Activated CD4-positive, alpha-beta T cell treated with anti-CD3 and anti-CD28 coated beads for 1 hour (primary cell): ENCODE data around the gene PDSS2.
"Not testable (repeated sequence)": the region's sequence is repeated elsewhere in the genome, so short reads cannot be mapped to it uniquely, and the experiment has no call there.

ENCODE experiments used
- DNase-seq: peaks from one replicate; pipeline ENCODE4 v3.0.0-alpha.2; 2020

The PDSS2 gene

DNA sequence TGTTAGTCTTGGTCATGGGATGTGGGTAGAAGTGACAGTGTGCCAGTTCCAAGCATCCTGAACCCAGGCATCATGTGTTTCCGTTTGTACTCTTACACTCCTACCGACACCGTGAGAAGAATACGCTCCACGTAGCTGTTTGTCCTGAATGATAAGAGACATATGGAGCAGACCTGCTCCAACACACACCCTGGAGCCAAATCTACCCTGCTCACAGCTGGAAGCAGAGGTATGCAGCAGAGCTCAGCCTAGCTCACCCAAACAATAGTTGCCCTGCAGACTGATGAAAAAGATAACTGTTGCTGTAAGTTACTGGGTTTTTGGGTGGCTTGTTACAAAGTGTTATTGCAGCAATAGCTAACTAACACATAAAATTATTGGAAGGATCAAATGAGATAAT, 14.3 kb upstream of the PDSS2 start:
- DNase-seq = no peak

DNA sequence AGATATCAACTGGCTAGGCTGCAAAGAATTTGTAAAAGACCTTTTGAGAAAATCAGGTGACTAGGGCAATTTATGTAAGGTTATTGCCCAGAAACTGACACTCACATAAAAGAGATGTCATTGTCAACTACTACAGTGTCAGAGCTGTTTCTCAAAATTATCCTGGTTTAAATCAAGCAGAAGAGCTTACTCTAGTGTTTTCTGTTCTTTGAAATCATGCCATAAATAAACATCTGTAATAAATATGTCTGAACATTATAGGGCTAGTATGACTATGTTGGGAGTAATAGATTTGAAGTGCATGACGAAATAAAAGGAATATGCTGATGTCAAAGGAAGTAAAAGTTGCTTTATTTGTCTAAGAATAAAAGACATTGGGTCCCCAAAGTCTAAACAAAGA, 11.0 kb upstream of the PDSS2 start:
- no peak for DNase-seq

DNA sequence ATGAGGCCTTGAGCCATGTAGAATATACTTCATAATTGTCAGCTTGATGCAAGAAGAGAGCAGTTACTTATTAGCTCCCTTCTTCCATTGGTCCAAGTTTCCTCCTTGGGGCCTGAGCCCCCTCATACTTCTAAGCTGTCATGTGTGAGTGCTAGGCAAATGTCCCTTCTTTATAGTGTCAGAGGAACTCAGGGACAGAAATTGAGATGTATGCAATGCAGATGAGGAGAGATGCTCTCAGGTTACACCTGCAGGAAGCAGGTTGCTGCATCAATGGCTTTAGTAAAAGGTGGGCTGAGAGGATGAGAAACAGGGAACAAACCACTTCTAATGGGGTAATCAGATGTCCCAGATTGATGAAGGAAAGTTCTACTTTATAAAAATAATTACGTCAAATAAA, 6.7 kb upstream of the PDSS2 start:
- DNase-seq = no peak

DNA sequence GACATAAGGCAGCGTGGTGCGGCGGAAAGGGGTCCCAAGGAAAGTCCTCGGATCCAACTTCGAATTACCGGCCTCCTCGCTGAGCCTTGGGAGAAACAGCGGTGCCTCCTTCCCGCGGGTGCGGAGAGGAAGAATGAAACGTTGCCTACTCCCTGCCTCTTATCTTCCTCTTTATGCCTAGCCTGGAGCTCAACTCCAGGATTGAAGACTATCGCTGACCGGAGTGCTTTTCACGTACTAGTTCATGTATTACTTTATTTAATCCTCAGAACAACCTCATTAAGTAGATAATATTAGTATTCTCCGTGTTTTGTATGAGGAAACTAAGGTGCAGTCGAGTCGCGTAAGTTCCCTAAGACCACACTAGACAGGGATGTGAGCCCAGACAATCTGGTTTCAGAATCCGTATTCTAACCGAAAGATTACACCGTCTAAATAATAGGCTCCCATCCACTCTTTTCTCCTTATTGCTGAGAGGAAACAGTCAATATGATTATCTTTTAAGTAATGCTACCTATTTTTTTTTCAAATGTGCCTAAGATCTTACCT, 793 bp upstream of the PDSS2 start:
- DNase-seq = no peak

DNA sequence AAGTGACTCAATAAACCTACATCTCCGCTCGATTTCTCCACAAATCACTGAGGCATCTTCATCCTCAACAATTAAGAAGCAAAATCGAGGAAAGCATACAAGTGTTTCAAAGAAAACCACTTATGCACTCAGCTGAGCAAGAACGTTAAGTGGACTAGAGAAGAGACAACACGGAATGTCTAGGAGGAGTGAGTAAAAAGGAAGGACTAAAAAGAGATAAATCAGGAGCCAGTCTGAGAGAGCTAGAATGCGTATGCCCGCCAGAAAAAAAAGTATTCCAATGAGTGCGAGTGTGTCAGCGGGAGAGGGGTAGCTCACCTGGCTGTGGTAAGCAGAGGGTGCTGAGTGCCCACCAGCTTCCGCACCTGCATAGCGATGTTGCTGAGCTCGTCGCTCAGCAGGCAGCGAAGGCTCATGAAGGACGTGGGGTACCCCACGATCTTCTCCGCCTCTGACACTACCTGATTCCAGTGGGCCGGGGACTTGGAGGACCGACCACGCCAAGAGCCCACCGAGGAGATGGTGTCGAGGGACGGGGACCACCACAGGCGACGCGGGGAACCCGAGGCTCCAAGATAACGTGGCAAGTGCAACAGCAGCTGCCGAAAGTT, 587 bp downstream of the PDSS2 start:
- DNase-seq = peak; percentile 8

DNA sequence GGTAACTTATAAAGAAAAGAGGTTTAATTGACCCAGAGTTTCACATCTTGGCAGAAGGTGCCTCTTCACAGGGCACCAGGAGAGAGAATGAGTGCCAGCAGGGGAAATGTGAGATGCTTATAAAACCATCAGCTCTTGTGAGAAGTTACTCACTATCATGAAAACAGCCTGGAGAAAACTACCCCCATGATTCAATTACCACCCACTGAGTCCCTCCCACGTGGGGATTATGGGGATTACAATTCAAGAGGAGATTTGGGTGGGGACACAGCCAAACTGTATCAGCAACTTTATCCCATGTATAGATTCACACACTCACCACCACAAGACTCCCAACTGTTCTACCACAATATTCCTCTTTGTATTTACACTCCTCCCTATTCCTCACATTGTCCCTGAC, 10.6 kb downstream of the PDSS2 start:
- no peak for DNase-seq

DNA sequence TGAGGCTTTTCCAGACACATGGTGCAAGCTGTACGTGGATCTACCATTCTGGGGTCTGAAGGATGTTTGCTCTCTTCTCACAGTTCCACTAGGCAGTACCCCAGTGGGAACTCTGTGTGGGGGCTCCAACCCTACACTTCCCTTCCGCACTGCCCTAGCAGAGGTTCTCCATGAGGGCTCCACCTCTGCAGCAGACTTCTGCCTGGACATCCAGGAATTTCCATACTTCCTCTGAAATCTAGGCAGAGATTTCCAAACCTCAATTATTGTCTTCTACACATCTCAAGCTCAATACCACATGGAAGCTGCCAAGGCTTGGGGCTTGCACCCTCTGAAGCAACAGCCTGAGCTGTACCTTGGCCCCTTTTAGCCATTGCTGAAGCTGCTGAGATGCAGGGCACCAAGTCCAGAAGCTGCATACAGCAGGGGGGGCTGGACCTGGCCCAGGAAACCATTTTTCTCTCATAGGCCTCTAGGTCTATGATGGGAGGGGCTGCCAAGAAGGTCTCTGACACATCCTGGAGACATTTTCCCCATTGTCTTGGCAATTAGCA, 11.6 kb downstream of the PDSS2 start:
- no peak for DNase-seq

DNA sequence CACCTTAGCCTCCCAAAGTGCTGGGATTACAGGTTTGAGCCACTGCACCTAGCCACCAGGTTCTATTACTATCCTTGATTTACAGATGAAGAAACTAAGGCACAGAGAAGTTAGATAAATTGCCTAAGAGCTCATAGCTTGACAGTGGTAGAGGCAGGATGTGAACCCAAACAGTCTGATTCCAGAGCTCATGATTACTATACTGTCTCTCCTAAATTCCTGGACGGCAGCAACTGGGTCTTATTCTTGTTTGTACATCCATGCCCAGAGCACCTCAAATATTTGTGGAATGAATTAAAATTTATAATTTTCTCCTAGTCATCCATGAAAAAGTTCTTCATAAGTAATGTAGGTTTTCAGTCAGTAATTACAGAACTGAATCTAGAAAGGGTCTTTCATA, 15.1 kb downstream of the PDSS2 start:
- DNase-seq = no peak

DNA sequence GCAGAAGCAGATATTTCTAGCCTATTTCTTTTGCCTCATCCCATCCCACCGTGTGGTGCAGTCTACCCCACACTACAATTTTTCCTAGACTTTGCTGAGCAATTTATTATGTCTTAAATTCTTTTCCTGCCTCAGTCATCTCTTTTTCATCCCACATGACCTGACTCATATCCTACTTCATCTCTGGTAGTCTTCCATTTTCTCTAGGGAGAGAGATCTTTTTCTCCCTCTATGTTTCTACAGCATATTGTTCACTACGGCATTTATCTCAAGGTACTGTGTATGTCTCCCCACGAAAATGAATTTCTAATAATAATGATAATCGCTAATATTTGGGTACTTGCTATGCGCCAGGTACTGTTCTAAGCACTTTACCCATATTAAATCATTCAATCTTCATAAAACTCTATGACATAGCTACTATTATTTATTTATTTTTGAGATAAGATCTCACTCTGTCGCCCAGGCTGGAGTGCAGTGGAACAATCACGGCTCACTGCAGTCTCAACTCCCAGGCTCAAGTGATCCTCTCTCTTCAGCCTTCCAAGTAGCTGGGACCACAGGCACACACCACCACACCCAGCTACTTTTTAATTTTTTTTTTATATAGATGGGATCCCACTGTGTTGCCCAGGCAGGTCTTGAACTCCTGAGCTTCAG, 15.6 kb downstream of the PDSS2 start:
- DNase-seq = no peak

DNA sequence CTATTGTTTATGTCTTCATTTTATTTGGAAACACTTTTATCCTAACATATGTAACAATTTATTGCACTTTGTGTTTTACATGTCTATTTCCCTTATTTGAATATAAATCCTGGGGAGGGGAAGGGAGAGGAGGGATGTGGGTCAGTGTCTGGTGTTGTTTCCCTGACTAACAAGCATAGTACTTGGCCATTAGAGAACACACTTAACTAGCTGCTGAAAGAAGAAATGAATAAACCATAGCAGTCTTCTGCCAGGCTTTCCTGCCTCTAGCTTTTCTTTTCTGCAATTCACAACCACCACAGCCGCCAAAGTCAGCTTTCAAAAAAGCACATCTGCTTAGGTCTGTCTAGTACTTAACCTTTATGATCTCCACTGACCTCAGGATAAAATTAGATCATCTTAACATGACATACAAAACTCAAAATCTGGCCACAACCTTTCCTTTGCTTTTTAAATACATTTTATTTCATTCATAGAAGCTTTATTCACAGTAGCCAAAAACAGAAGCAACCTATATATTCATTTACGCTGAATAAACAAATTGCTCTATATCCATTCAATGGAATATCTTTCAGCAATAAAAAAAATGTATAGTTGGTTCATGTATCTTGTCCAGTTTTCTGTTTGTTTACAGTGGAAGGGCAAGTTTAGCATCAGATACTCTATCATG, 16.3 kb downstream of the PDSS2 start:
- DNase-seq = no peak

DNA sequence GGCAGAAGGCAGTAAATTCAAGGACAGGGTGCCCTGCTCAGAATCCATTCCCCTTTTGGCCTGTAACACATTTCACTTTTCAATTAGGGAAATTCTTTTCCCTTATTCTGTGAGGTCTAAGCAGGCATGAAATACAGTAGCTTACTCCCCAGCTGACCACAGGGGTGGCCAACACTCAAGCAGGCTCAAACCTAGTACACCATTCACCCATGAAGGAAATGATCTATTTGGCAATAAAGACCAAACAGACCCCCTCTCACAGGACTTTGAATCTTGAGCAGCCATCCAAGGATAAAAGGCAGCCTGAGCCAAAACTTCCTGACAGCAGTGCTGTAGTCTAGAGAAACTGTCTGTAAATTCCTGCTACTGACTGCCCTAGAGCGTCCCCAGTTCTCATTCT, 17.7 kb downstream of the PDSS2 start:
- DNase-seq = no peak

DNA sequence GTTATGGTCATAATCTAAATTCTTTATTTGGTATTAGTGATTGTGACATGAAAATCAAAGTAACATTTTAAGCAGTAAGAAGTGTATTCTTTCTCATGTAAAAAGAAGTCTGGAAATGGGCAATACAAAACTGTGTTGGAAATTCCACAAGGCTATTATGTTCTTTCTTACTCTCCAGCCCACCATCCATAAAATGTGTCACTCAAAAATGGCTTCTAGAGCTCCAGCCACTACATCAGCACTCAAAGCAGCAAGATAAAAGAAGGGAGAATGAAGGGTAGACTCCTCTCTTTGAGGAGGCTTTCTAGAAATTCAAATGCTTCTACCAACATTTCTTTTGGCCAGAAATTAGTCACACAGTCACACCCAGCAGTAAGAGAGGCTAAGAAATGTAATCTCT, 18.4 kb downstream of the PDSS2 start:
- DNase-seq = no peak

DNA sequence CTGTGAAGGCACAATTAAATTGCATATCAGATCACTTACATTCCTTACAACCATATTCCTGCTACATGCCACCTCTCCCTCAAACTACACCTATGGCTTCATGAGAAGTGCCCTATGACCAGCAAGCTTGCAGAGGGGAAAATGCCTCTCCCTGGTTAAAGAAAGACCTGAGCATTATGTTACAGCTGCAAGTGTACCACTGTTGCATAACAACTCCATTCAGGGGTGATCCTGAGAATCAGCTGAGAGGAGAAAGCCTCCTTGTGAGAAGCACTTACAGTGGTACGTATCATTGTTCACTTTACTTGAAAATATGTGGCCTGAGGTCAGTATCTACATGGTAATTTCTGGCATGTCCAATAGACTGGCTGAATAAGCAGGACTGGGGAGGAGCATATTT, 20.0 kb downstream of the PDSS2 start:
- DNase-seq = no peak

DNA sequence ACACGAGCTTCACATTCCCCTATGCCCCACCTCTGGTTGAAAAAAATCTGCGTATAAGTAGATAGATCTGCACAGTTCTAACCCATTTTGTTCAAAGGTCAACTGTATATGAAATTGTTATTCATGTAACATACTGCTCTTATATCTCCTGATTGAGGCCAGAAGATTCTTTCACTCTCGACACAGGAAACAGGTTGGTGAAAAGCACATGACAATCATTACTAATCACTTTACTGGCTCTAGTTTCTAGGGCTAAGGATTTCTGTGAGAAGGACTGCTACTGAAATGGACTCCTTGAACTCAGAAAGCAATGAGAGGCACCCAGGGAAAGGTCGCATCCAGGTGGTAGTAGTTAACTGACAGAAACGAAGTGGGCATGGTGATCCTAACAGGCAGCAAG, 21.7 kb downstream of the PDSS2 start:
- DNase-seq = no peak

DNA sequence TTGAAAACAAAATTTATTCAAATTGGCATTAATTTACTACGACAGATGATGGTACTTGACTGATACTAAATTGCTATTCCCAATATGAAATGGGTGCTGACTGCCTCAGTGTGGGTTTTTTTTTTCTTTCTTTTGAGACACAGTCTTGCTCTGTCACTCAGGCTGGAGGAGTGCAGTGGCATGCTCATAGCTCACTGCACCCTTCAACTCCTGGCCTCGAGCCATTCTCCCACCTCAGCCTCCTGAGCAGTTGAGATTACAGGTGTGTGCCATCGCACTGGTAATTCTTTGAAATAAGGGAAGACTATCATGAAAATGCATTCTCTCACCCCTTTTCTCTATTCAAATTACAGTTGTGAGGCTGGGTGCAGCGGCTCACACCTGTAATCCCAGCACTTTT, 22.5 kb downstream of the PDSS2 start:
- DNase-seq = no peak

DNA sequence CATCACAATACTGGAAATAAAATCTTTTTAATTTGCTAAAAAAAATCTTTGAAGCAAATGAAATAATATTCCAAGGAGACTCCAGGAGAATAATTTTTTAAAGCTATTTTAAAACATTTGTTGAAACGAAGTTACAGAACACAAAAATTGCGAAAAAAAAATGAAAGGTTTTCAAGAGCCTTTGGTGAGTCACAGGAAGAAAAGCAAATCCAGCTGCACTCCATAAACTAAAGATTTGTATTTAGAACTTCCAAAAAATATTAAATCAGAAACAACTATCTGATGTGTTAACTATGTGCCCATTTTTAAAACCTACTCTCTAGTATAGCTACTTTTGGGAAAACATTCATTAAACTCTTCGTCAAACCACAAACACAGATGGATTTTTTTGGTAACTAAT, 23.6 kb downstream of the PDSS2 start:
- no peak for DNase-seq

DNA sequence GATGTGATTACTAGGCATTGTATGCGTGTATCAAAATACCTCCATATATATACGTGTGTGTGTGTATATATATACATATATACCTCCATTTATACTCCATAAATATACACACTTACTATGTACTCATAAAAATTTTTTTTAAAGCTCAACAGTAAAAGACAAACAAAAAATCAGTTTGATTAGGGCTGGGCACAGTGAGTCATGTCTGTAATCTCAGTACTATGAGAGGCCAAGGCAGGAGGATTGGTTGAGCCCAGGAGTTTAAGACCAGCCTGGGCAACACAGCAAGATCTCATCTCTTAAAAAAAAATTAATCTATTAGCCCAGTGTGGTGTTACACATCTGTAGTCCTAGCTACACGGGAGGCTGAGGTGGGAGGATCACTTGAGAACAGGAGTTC, 24.6 kb downstream of the PDSS2 start:
- DNase-seq = no peak

DNA sequence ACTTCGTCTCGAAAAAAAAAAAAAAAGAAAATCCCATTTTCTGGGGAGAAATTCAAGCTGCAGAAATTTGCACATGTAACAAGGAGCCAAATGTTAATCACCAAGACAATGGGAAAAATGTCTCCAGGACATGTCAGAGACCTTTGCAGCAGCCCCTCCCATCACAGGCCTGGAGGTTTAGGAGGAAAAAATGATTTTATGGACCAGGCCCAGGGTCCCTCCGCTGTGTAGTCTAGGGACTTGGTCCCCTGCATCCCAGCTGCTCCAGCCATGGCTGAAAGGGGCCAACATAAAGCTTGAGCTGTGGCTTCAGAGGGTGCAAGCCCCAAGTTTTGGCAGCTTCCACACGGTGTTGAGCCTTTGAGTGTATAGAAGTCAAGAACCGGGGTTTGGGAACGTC, 33.4 kb downstream of the PDSS2 start:
- DNase-seq = not testable (repeated sequence)

DNA sequence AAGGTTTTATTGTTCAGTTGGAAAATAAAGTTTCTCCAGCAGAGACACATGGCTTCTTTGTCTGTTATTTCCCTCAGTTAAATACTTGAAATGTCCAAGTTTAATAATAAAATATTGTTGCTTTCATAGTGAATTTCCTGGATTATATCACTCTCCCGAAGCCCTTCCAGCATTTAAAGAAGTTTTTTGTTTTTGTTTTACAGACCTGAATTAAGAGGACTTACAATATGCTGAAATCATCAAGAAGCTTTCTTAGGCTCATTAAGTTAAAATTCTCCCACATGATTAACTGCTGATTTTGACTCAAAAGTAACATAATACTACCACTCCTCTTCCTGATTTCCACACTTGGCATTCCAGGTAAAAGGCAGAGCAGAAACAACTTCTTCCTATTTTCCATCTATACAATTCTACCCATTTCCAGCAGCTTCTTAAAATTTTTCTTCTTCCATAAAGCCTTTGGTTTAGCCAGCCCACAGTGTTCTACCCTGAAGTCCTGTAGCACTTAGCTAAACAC, 35.8 kb downstream of the PDSS2 start:
- DNase-seq = no peak

DNA sequence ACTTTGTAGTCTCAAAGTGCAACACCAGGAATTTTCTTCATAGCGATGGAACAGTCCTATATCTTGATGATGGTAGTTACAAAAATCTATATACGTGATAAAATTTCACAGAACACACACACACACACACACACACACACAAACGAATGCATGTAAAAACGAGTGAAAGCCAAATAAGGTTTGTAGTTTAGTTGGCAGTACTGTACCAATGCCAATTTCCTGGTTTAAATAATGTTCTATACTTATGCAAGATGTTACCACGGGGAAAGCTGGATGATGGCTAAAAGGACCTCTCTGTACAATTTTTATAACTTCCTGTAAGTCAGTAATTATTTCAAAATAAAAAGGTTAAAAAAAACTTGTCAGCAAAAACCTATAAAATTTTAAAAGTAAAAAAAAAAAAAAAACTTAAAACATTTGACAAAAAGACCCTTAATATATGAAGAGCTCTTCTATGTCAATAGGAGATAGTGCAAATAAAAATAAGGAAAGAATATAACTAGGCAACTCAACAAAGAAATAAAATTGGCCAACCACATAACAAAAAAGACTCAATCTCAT, 37.6 kb downstream of the PDSS2 start:
- no peak for DNase-seq

DNA sequence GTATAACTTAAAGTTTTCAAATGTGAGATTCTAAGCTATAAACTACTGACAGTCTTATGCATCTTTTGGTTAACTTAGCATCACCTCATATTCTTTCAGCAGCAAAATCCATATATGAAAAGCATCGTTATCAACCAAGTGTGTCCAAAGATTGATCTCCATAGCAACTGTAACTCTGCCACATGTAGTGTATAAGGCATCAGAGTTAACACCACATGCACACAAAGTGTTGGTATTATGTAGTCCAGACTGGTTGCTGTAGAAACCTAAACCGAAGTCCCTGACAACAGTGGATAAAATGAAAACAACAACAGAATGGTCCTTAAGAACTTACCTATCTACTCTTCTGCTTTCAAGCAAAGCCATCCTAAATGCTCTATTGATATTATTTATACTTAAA, 39.6 kb downstream of the PDSS2 start:
- DNase-seq = no peak

DNA sequence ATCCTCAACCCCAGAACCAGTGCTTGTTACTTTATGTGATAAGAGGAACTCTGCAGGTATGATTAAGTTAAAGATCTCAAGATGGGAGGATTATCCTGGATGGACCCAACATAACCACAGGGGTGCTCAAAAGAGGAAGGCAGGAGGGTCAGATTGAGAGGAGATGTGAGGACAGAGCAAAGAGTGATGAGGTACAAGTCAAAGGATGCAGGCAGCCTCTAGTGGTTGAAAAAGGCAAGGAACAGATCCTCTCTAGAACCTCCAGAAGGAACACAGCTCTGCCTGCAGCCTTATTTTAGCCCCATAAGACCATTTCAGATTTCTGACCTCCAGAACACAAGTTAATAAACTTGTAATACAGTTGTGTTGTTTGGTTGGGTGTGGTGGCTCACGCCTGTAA, 41.2 kb downstream of the PDSS2 start:
- DNase-seq = no peak

DNA sequence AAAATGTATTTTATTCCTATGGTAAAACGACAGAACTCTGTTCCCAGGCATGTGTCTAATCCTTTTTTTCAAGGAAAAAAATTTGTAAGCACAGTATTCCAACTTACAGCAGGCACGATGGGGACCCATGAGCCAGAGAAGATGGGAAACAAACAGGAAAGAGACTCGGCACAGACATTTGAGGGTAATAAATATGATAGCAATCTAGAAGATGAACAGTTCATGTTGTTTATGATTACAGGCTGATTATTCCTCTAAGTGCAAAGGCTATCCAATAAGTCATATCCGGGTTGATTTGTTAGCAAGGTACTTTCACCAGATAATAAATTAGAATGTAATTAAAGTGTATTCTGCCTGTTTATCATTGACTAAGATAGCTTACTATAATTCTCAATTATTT, 43.2 kb downstream of the PDSS2 start:
- no peak for DNase-seq
